OCI-LY3 (cell line): Measurements from ENCODE around the gene PTPN11.

Source experiments
- H2AFZ ChIP-seq: fragments of 200-600, 300-600 bp; shearing (Covaris generic); 2 replicates; pipeline ENCODE4 v1.6.0; 2014; ENCODE audit warnings: antibody characterized with exemption, low read depth, low read length
- H3K27ac ChIP-seq: fragments of 200-600, 300-600 bp; sonication (generic); 2 replicates; pipeline ENCODE4 v1.5.1; 2014; ENCODE audit warnings: mild to moderate bottlenecking, low read length, moderate library complexity, mixed read lengths
- H3K27me3 ChIP-seq: fragments of 200-600, 300-600 bp; sonication (generic); 2 replicates; pipeline ENCODE4 v1.6.1; 2014; ENCODE audit warnings: low read depth, low read length, mixed read lengths
- H3K36me3 ChIP-seq: fragments of 200-600, 300-600 bp; sonication (generic); replicated peaks from 2 replicates; pipeline ENCODE3; 2014; ENCODE audit warnings: low read depth, low read length, mixed read lengths
- H3K4me1 ChIP-seq: fragments of 300-600, 200-600 bp; sonication (generic); 2 replicates; pipeline ENCODE4 v1.6.1; 2014; ENCODE audit warnings: low read length, mixed read lengths
- H3K4me2 ChIP-seq: fragments of 200-600, 300-600 bp; sonication (generic); 2 replicates; pipeline ENCODE4 v1.6.1; 2014; ENCODE audit warnings: low read length, mixed read lengths
- H3K4me3 ChIP-seq: fragments of 300-600, 200-600 bp; sonication (generic); 2 replicates; pipeline ENCODE4 v1.5.1; 2014; ENCODE audit warnings: antibody characterized with exemption, mild to moderate bottlenecking, low read length, moderate library complexity
- H3K79me2 ChIP-seq: fragments of 300-600, 200-600 bp; shearing (Covaris generic); 2 replicates; pipeline ENCODE4 v1.6.1; 2014; ENCODE audit warnings: mild to moderate bottlenecking, low read length, mixed read lengths
- H3K9ac ChIP-seq: fragments of 300-600, 200-600 bp; shearing (Covaris generic); 2 replicates; pipeline ENCODE4 v1.6.0; 2014; ENCODE audit warnings: mild to moderate bottlenecking, low read length, moderate library complexity
- H3K9me3 ChIP-seq: fragments of 200-600, 300-600 bp; shearing (Covaris generic); 2 replicates; pipeline ENCODE4 v1.6.1; 2014; ENCODE audit warnings: low read length, mixed read lengths; ENCODE audit not compliant: insufficient read depth
- H4K20me1 ChIP-seq: fragments of 200-600, 300-600 bp; sonication (generic); 2 replicates; pipeline ENCODE4 v1.6.1; 2016; ENCODE audit warnings: low read length, mixed read lengths; ENCODE audit not compliant: insufficient read depth
- CTCF ChIP-seq: fragments of 200-600, 300-600 bp; sonication (generic); IDR thresholded peaks from 2 replicates; pipeline ENCODE4 v1.5.1; 2014; ENCODE audit warnings: antibody characterized with exemption, low read length, low read depth
- EZH2phosphoT487 ChIP-seq: fragments of 200-600 bp; shearing (Covaris generic); IDR thresholded peaks from 2 replicates; pipeline ENCODE4 v1.6.1; 2018; ENCODE audit warnings: antibody characterized with exemption, mixed run types, low read depth

PTPN11 gene

GRCh38 chr12:112535017-112535416 lies 116.3 kb downstream of the PTPN11 start:
- H4K20me1 ChIP-seq, result no peaks in the 10 kb centered on the region
- H3K4me2 ChIP-seq, result no peak overlapping the region
- H2AFZ ChIP-seq, result no peak overlapping the region
- no peaks in the 10 kb centered on the region for H3K36me3 ChIP-seq
- no peak overlapping the region for H3K9ac ChIP-seq
- peaks cover 5% of the 10 kb centered on the region; the same call in 1 of the 2 replicates for H3K4me1 ChIP-seq
- no peak overlapping the region for H3K4me3 ChIP-seq
- no peaks in the 10 kb centered on the region for H3K9me3 ChIP-seq
- H3K27ac ChIP-seq, result no peak overlapping the region
- no peaks in the 10 kb centered on the region for H3K79me2 ChIP-seq
- no peak for TF ChIP-seq CTCF
- TF ChIP-seq EZH2phosphoT487, result no peak
- 0 out of 2 replicates have a peak, but pooled peaks cover 5% of the 10 kb centered on the region for H3K27me3 ChIP-seq

GRCh38 chr12:112535637-112536366 lies 117.1 kb downstream of the PTPN11 start:
- no peak overlapping the region for H3K4me3 ChIP-seq
- TF ChIP-seq EZH2phosphoT487, result no peak
- no peaks in the 10 kb centered on the region for H3K9me3 ChIP-seq
- no peaks in the 10 kb centered on the region for H3K79me2 ChIP-seq
- no peak overlapping the region for H3K9ac ChIP-seq
- no peak overlapping the region for H3K4me2 ChIP-seq
- no peaks in the 10 kb centered on the region for H3K36me3 ChIP-seq
- H4K20me1 ChIP-seq, result no peaks in the 10 kb centered on the region
- H2AFZ ChIP-seq, result no peak overlapping the region
- H3K27ac ChIP-seq, result no peak overlapping the region
- 0 out of 2 replicates have a peak, but pooled peaks cover 6% of the 10 kb centered on the region for H3K27me3 ChIP-seq
- peaks cover 4% of the 10 kb centered on the region; the same call in 1 of the 2 replicates for H3K4me1 ChIP-seq

GRCh38 chr12:112536367-112536730 lies 117.6 kb downstream of the PTPN11 start:
- Histone ChIP-seq H3K27me3 (0 out of 2 replicates have a peak, but pooled peaks cover 6% of the 10 kb centered on the region), H3K4me1 (no peaks in the 10 kb centered on the region), H3K9me3 (no peaks in the 10 kb centered on the region), H2AFZ (no peak overlapping the region), H4K20me1 (no peaks in the 10 kb centered on the region), H3K79me2 (no peaks in the 10 kb centered on the region), H3K27ac (no peak overlapping the region), H3K4me2 (no peak overlapping the region), H3K36me3 (no peaks in the 10 kb centered on the region), H3K4me3 (no peak overlapping the region), H3K9ac (no peak overlapping the region)
- TF ChIP-seq EZH2phosphoT487 (no peak), CTCF (no peak)

GRCh38 chr12:112537710-112538396 lies 119.1 kb downstream of the PTPN11 start:
- TF ChIP-seq CTCF, result no peak
- no peak for TF ChIP-seq EZH2phosphoT487
- H4K20me1 ChIP-seq, result no peaks in the 10 kb centered on the region
- H2AFZ ChIP-seq, result no peak overlapping the region
- no peak overlapping the region for H3K4me3 ChIP-seq
- H3K4me2 ChIP-seq, result no peak overlapping the region
- H3K36me3 ChIP-seq, result no peaks in the 10 kb centered on the region
- no peaks in the 10 kb centered on the region for H3K4me1 ChIP-seq
- H3K9ac ChIP-seq, result no peak overlapping the region
- 0 out of 2 replicates have a peak, but pooled peaks cover 6% of the 10 kb centered on the region for H3K27me3 ChIP-seq
- H3K27ac ChIP-seq, result no peak overlapping the region
- H3K79me2 ChIP-seq, result no peaks in the 10 kb centered on the region
- H3K9me3 ChIP-seq, result no peaks in the 10 kb centered on the region
